OCI-LY3 (cell line): ENCODE measurements around the gene ESRRB.

Source experiments
- H2AFZ ChIP-seq: fragments of 200-600, 300-600 bp; shearing (Covaris generic); 2 replicates; pipeline ENCODE4 v1.6.0; 2014; ENCODE audit warnings: antibody characterized with exemption, low read depth, low read length
- H3K27ac ChIP-seq: fragments of 200-600, 300-600 bp; sonication (generic); 2 replicates; pipeline ENCODE4 v1.5.1; 2014; ENCODE audit warnings: mild to moderate bottlenecking, low read length, moderate library complexity, mixed read lengths
- H3K27me3 ChIP-seq: fragments of 200-600, 300-600 bp; sonication (generic); 2 replicates; pipeline ENCODE4 v1.6.1; 2014; ENCODE audit warnings: low read depth, low read length, mixed read lengths
- H3K36me3 ChIP-seq: fragments of 200-600, 300-600 bp; sonication (generic); replicated peaks from 2 replicates; pipeline ENCODE3; 2014; ENCODE audit warnings: low read depth, low read length, mixed read lengths
- H3K4me1 ChIP-seq: fragments of 300-600, 200-600 bp; sonication (generic); 2 replicates; pipeline ENCODE4 v1.6.1; 2014; ENCODE audit warnings: low read length, mixed read lengths
- H3K4me2 ChIP-seq: fragments of 200-600, 300-600 bp; sonication (generic); 2 replicates; pipeline ENCODE4 v1.6.1; 2014; ENCODE audit warnings: low read length, mixed read lengths
- H3K4me3 ChIP-seq: fragments of 300-600, 200-600 bp; sonication (generic); 2 replicates; pipeline ENCODE4 v1.5.1; 2014; ENCODE audit warnings: antibody characterized with exemption, mild to moderate bottlenecking, low read length, moderate library complexity
- H3K79me2 ChIP-seq: fragments of 300-600, 200-600 bp; shearing (Covaris generic); 2 replicates; pipeline ENCODE4 v1.6.1; 2014; ENCODE audit warnings: mild to moderate bottlenecking, low read length, mixed read lengths
- H3K9ac ChIP-seq: fragments of 300-600, 200-600 bp; shearing (Covaris generic); 2 replicates; pipeline ENCODE4 v1.6.0; 2014; ENCODE audit warnings: mild to moderate bottlenecking, low read length, moderate library complexity
- H3K9me3 ChIP-seq: fragments of 200-600, 300-600 bp; shearing (Covaris generic); 2 replicates; pipeline ENCODE4 v1.6.1; 2014; ENCODE audit warnings: low read length, mixed read lengths; ENCODE audit not compliant: insufficient read depth
- H4K20me1 ChIP-seq: fragments of 200-600, 300-600 bp; sonication (generic); 2 replicates; pipeline ENCODE4 v1.6.1; 2016; ENCODE audit warnings: low read length, mixed read lengths; ENCODE audit not compliant: insufficient read depth
- EZH2phosphoT487 ChIP-seq: fragments of 200-600 bp; shearing (Covaris generic); IDR thresholded peaks from 2 replicates; pipeline ENCODE4 v1.6.1; 2018; ENCODE audit warnings: antibody characterized with exemption, mixed run types, low read depth
- TF ChIP-seq, protein P1 (sequence below): fragments of 200-600, 300-600 bp; sonication (generic); IDR thresholded peaks from 2 replicates; pipeline ENCODE4 v1.5.1; 2014; ENCODE audit warnings: antibody characterized with exemption, low read length, low read depth

Gene ESRRB

DNA sequence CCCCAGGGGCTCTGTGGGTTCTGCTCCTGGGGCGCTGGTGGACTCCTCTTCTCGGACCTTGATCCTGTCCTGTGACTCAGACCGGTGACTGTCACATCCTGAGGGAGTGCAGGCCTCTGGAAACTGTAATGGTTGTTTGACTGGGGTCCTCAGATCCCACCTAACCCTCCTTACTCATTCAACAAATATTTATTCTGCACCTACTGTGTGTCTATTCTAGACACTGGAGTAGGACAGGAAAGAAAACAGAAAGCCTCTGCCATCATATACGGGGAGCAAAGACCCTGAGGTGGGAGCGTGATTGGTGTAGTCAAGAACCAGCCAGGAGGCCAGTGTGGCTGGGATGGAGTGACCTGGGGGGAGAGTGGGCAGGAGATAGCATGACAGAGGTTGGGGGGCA is 47.6 kb downstream of the ESRRB start:
- no peaks in the 10 kb centered on the region for H3K36me3 ChIP-seq
- no peak overlapping the region for H3K4me2 ChIP-seq
- H3K9me3 ChIP-seq: no peaks in the 10 kb centered on the region
- no peak overlapping the region for H3K27ac ChIP-seq
- H3K79me2 ChIP-seq: no peaks in the 10 kb centered on the region
- no peak overlapping the region for H3K9ac ChIP-seq
- H3K4me3 ChIP-seq: no peak overlapping the region
- H3K4me1 ChIP-seq: no peaks in the 10 kb centered on the region
- TF ChIP-seq, protein P1, sequence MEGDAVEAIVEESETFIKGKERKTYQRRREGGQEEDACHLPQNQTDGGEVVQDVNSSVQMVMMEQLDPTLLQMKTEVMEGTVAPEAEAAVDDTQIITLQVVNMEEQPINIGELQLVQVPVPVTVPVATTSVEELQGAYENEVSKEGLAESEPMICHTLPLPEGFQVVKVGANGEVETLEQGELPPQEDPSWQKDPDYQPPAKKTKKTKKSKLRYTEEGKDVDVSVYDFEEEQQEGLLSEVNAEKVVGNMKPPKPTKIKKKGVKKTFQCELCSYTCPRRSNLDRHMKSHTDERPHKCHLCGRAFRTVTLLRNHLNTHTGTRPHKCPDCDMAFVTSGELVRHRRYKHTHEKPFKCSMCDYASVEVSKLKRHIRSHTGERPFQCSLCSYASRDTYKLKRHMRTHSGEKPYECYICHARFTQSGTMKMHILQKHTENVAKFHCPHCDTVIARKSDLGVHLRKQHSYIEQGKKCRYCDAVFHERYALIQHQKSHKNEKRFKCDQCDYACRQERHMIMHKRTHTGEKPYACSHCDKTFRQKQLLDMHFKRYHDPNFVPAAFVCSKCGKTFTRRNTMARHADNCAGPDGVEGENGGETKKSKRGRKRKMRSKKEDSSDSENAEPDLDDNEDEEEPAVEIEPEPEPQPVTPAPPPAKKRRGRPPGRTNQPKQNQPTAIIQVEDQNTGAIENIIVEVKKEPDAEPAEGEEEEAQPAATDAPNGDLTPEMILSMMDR: no peak
- TF ChIP-seq EZH2phosphoT487: no peak
- no peaks in the 10 kb centered on the region for H3K27me3 ChIP-seq
- no peaks in the 10 kb centered on the region for H4K20me1 ChIP-seq
- H2AFZ ChIP-seq: no peak overlapping the region

DNA sequence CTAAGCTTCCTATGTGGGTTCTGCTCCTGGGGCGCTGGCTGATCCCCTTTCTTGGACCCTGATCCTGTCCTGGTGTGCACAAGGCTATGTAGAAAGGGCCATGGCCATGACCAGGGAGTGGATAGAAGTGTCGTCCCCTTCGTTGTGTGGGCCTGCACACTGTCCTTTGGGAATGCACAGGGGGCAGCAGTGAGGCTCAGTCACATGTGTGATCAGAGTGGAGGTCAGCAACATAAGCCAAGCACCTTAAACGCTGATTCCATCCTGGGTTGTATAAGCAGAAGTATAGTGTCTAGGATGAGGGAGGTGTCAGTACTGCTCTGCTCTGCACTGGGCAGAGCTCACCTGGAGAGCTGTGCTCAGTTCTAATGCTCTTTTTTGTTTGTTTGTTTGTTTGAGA is 48.4 kb downstream of the ESRRB start:
- no peaks in the 10 kb centered on the region for H3K9me3 ChIP-seq
- no peak overlapping the region for H3K4me3 ChIP-seq
- no peak overlapping the region for H3K9ac ChIP-seq
- H4K20me1 ChIP-seq: no peaks in the 10 kb centered on the region
- no peaks in the 10 kb centered on the region for H3K27me3 ChIP-seq
- H3K79me2 ChIP-seq: no peaks in the 10 kb centered on the region
- H3K4me2 ChIP-seq: no peak overlapping the region
- TF ChIP-seq EZH2phosphoT487: no peak
- TF ChIP-seq, protein P1: no peak
- no peaks in the 10 kb centered on the region for H3K36me3 ChIP-seq
- H2AFZ ChIP-seq: no peak overlapping the region
- no peaks in the 10 kb centered on the region for H3K4me1 ChIP-seq
- no peak overlapping the region for H3K27ac ChIP-seq

DNA sequence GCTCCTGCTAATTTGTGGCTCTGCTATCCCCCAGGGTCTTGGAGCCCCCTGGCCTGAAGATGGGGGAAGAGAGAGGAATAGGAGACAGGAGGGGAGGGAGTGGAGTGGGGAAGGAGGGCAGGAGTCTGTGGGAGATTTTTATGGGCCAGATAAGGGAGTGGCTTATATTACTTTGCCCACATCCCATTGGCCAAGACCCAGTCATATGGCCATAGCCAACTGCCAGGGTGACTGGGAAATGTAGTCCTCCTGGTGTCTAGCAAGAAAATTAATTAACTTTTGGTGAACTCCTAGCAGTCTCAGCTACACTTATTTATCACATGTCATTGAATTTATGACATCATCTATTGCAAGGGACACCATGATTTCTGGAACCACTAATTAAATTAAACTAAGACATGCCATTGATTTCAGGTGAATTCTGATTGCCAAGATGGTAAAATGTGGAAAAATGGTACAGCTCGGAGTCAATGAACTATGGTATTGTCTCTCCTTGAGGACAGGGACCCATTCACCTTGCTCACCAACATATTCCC is 50.3 kb downstream of the ESRRB start:
- Histone ChIP-seq H4K20me1 (no peaks in the 10 kb centered on the region), H3K4me2 (no peak overlapping the region), H3K9me3 (no peaks in the 10 kb centered on the region), H3K79me2 (no peaks in the 10 kb centered on the region), H3K36me3 (no peaks in the 10 kb centered on the region), H3K4me3 (no peak overlapping the region), H3K27ac (no peak overlapping the region), H3K27me3 (no peaks in the 10 kb centered on the region), H3K9ac (no peak overlapping the region), H3K4me1 (no peaks in the 10 kb centered on the region), H2AFZ (no peak overlapping the region)
- TF ChIP-seq, protein P1: no peak
- TF ChIP-seq EZH2phosphoT487: no peak

DNA sequence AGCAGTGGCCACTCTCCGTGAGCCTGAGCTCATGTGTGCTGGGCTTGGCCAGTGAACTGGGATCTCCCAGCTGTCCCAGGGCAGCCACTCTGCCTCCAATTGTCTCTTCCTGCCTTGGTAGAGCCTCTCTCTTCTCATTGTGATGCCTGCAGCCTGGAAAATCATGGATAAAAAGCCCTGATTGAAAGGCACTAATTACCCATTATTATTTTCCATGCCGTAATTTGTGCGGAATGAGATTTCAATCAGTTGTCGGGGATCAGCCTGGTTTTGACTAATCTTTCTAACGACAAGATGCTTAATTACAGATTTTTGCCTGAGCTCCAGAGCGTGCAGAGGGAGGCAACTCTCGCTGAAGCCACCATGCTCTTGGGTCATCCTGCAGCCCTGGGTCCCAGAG is 52.7 kb downstream of the ESRRB start:
- Histone ChIP-seq H3K4me1 (no peaks in the 10 kb centered on the region), H3K79me2 (no peaks in the 10 kb centered on the region), H3K27me3 (no peaks in the 10 kb centered on the region), H3K27ac (no peak overlapping the region), H2AFZ (no peak overlapping the region), H4K20me1 (no peaks in the 10 kb centered on the region), H3K36me3 (no peaks in the 10 kb centered on the region), H3K9me3 (no peaks in the 10 kb centered on the region), H3K4me2 (no peak overlapping the region), H3K9ac (no peak overlapping the region), H3K4me3 (no peak overlapping the region)
- no peak for TF ChIP-seq EZH2phosphoT487
